DMS79 (cell line): Measurements from ENCODE around the gene PMM2.
"Not testable (repeated sequence)": the region's sequence is repeated elsewhere in the genome, so short reads cannot be mapped to it uniquely, and the experiment has no call there.

ENCODE experiments used
- DNase-seq: peaks from one replicate; lab custom pipeline; 2025; lab: John Stamatoyannopoulos, UW

Gene PMM2

GRCh38 chr16:8818504-8819270, 21.0 kb downstream of the PMM2 start:
- no peak for DNase-seq

DNA sequence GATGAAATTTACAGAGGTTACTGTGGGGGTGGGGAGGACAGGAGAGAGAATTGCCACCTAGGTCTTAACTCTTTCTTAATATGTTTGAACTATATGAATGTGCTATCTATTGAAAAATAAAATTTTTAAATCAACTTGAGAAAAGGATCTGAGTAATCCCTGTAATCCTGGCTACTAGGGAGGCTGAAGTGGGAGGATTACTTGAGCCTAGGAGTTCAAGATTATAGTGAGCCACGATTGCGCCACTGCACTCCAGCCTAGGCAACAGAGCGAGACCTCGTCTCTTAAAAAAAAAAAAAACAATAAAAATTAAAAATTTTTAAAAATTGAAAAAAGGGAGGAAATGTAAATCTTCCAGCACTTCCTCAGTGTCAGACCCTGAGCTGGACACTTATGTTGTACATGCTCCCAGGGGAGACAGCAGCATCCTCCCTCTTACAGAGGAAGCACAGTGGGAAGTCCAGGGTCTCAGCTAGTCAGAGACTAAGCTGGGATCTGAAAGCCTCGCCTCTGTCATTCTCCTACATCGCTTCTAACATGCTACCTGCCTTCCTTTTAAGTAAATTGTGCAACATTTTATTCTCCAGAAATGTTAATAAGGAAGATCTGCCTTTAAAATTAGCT, 21.9 kb downstream of the PMM2 start:
- DNase-seq, result no peak

GRCh38 chr16:8822403-8822802, 24.8 kb downstream of the PMM2 start:
- DNase-seq, result no peak

GRCh38 chr16:8826278-8826879, 28.7 kb downstream of the PMM2 start:
- DNase-seq, result no peak

GRCh38 chr16:8828541-8829165, 31.0 kb downstream of the PMM2 start:
- DNase-seq, result no peak

DNA sequence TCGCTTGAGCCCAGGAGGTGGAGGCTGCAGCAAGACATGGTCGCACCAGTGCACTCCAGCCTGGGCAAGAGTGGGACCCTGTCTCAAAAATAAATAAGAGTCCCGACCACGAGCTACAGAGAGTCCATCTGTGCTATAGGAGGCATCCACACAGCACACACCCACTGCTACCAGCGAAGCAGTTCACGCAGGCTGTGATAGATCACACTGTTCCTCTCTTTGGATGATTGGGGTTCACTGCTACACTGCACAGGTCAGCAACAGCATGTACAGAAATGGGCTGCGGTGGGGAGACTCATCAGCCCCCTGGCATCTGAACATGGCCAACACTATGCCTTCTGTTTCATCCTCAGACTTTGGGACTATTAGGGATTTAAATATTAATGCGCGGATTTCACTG, 33.8 kb downstream of the PMM2 start:
- no peak for DNase-seq

- no peak for DNase-seq
These were observed 34.5 kb downstream of the PMM2 start for GRCh38 chr16:8831871-8832716.

GRCh38 chr16:8832717-8833105, 35.1 kb downstream of the PMM2 start:
- DNase-seq, result no peak

DNA sequence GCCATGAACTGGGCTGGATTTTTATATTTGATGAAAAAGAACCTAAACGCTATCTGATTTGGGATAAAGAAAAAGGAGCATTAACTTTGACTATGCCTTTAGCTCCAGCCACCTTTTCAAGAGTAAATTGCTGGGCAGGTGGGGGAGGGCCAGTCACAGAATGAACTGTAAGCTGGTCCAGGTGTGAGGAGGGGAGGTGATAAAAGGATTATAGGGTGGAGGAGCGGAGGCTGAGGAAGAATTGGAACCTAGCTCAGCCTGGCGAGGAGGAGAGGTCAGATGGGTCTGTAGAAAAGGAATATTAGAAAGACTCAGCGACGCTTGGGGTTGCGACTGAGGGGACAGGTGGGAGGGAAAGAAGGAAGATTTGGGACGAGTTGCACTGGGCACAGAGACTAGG, 39.2 kb downstream of the PMM2 start:
- DNase-seq, result not testable (repeated sequence)

DNA sequence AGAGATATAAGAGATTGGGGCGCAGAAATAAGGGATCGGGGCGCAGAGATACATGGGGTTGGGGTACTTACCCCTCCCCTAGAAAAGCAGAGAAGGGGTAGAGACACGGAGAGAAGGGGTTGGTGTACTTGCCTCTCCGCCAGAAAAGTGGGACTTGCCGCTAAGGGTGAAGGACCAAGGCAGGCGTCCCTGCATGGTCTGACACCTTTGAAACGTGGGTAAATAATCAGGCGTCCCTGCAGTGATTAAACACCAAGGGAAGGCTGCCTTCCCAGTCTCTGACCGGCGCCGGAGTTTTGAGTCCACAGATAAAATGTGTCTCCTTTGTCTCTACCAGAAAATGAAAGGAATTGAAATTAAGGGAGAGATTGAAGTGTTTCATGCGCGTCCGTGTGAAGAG, 40.0 kb downstream of the PMM2 start:
- not testable (repeated sequence) for DNase-seq

GRCh38 chr16:8842016-8842415, 44.4 kb downstream of the PMM2 start:
- not testable (repeated sequence) for DNase-seq

GRCh38 chr16:8843296-8843695, 45.7 kb downstream of the PMM2 start:
- DNase-seq, result not testable (repeated sequence)

DNA sequence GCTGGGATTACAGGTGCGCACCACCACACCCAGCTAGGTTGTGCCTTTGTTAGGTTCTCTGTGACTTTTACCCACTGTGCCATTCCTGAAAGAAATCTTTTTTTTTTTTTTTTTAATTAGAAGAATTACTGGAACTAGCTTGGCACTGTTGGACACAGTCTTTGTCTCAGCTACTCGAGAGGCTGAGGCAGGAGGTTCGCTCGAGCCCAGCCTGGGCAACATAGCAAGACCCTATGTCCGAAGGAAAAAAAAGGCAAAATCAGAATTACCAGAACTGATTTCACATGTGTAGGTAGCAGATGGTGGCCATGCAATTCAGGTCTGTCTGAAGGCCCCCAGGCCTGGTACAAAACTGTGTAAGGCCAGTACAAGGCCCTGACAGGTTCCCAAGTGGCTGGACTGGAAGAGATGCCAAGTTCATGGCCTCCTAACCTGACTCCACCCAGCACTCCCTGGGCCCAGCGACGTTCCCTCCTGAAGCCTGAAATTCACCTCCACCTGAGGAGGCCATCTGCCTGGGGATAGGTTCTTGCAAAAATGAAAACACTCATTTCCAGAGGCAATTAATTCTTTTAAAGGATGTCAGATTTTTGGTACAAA, 48.2 kb downstream of the PMM2 start:
- DNase-seq, result no peak

DNA sequence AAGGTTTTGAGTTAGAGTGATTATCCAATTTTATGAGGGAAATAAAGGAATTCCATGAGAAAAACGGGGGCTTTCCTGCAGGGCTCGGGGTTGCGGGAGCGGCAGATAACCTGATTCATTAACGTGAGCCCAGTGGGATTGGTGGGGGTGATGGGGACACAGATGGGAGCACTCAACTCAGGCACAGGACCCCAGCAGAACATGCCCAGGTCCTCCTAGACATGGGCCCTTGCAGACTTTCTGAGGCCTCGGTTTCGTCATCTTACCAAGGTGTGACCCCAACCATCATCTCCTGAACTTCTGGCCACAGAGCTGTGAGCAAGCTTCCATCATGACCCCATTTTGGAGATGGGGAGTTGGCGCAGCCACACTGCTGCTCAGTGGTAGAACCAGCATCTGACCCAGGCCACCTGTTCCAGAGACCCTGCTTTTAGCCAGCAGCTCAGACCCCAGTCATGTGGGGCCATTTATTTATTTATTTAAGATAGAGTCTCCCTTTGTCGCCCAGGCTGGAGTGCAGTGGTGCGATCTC, 48.8 kb downstream of the PMM2 start:
- no peak for DNase-seq

GRCh38 chr16:8847145-8847544, 49.5 kb downstream of the PMM2 start:
- no peak for DNase-seq

GRCh38 chr16:8847623-8848022, 50.0 kb downstream of the PMM2 start:
- DNase-seq, result no peak

GRCh38 chr16:8848231-8848938, 50.7 kb downstream of the PMM2 start:
- no peak for DNase-seq

DNA sequence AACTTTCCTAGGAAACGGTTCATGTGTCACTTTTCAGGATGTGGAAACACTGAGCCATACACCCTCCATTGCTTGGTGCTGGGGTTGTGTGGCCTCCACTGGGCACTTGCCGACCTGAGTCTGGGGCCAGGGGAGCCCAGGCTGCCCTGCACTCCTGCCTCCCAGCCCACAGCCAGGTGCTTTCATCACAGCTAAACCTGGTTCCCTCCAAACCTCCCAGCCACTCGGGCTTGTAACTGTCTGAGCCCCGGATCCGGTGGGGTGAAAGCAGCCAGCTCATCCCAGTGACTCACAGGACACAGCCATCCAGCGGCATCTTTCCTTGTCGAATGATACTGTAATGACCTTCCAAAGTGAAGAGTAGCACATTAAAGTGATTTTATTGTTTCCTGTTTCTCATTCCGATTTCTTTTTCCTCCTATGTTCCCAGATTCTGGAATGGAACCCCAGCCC, 51.3 kb downstream of the PMM2 start:
- DNase-seq, result no peak

DNA sequence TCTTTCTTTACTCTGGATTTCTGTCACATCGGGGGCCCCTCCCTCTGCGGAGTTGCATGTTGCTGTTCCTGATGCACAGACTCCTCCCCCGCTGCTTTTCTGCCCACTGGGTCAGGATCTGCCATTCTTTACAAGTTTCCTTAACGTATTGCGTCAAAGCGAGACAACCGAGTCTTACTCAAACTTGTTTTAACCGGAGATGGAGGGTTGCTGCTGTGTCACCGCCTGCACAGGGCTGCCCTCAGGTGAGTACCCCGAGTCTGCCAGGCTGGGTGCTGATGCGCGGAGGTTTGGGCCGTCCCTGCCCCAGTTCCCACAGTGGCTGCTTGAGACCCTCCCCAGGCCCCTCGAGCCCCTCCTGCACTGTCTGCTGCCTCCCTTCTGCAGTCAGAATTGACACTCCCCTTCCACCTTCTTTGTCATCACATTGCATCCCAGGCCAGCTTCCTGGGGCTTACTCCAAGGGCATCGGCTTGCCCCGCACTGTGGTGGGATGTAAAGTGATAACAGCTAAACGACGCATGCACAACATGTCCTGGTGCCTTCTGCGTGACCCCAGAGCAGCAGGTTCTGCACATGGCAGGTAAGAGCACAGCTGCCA, 51.9 kb downstream of the PMM2 start:
- no peak for DNase-seq

DNA sequence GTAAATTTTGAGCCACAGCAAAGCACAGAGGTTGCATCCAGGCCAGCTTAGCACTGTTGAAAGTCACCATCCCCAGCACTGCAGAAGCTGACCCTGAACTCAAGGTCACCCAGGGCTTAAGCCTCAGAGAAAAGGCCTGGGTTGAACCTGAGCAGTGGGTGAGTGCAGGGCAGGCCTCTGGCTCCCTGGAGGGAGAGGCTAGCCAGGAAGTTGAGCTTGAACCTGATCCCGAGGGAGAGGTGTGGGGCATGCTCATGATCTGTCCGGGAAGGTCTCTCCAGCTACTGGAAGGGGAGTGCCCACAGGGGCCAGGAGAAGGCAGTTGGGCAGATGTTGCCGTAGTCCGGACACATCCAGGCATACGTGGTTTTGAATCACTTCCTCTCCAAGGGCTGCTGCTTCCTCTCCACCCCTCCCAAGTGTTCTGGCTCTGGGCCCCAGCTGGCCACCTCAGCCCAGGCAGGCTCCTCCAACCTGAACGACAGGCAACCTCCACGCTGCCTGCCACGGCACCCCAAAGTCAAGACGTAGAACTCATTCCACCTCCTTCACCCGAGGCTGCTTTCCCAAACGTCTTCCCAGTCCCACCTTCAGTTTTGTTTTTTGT, 52.7 kb downstream of the PMM2 start:
- DNase-seq, result no peak
